PC-9 (cell line): ENCODE results near the gene ATP2B1. TPM values are rescaled to one million over a fixed set of nuclear protein-coding genes. Genes with fewer than 3 reads are reported as not detected.

ENCODE experiments used
- BruUV-seq: library from RNA; stranded (reverse); fragments of 400-500 nt; replicated peaks from 2 replicates; lab custom pipeline; 2021; lab: Mats Ljungman, UMichigan
- CTCF ChIA-PET: fragments of 300-600 bp; sonication (Branson Sonifier 250); formaldehyde crosslinking; loops from one replicate; lab custom pipeline; 2022; ENCODE audit warnings: antibody characterized with exemption; lab: Charles Lee
- POLR2A ChIA-PET: fragments of 300-600 bp; sonication (Branson Sonifier 250); formaldehyde crosslinking; loops from one replicate; lab custom pipeline; 2022; ENCODE audit warnings: antibody characterized with exemption; ENCODE audit not compliant: unreplicated experiment; lab: Charles Lee
- DNase-seq, 2 experiments: peaks; one replicate each; pipeline versions ENCODE4 v3.0.0 to v3.0.0-alpha.2; 2015 to 2022; ENCODE audit warnings: mixed read lengths in 1 of 2
- H2AFZ ChIP-seq: fragments of 200-600 bp; sonication (generic); 2 replicates; pipeline ENCODE4 v1.8.1; 2017; ENCODE audit warnings: antibody characterized with exemption
- H3F3A ChIP-seq: fragments of 200-600 bp; sonication (generic); 2 replicates; pipeline ENCODE4 v1.8.1; 2017; ENCODE audit warnings: antibody characterized with exemption, mild to moderate bottlenecking, low read depth; ENCODE audit not compliant: insufficient read depth
- H3K27ac ChIP-seq: fragments of 200-600 bp; sonication (generic); 2 replicates; pipeline ENCODE4 v1.6.1; 2016; ENCODE audit warnings: mixed run types
- H3K27me3 ChIP-seq: fragments of 200-600 bp; sonication (generic); 2 replicates; pipeline ENCODE4 v1.6.1; 2016; ENCODE audit warnings: low read depth, mixed run types; ENCODE audit not compliant: insufficient read depth
- H3K36me3 ChIP-seq: fragments of 200-600 bp; sonication (generic); 2 replicates; pipeline ENCODE4 v1.6.1; 2016; ENCODE audit warnings: low read depth, mixed run types
- H3K4me1 ChIP-seq: fragments of 200-600 bp; sonication (generic); replicated peaks from 2 replicates; pipeline ENCODE4 v1.6.1; 2016; ENCODE audit warnings: mixed run types; ENCODE audit not compliant: insufficient read depth
- H3K4me2 ChIP-seq: fragments of 200-600 bp; sonication (generic); 2 replicates; pipeline ENCODE4 v1.6.1; 2017; ENCODE audit warnings: mixed run types
- H3K4me3 ChIP-seq: fragments of 200-600 bp; sonication (generic); 2 replicates; pipeline ENCODE4 v1.6.1; 2016; ENCODE audit warnings: mixed run types
- H3K79me2 ChIP-seq: fragments of 200-600 bp; sonication (generic); 2 replicates; pipeline ENCODE4 v1.6.1; 2017; ENCODE audit warnings: low read depth, mixed run types
- H3K9me2 ChIP-seq: fragments of 200-600 bp; sonication (generic); 2 replicates; pipeline ENCODE4 v1.8.1; 2017; ENCODE audit warnings: mild to moderate bottlenecking; ENCODE audit not compliant: insufficient read depth
- H3K9me3 ChIP-seq: fragments of 200-600 bp; sonication (generic); 2 replicates; pipeline ENCODE4 v1.8.1; 2016; ENCODE audit warnings: low read depth; ENCODE audit not compliant: insufficient read depth
- H4K20me1 ChIP-seq: fragments of 200-600 bp; sonication (generic); 2 replicates; pipeline ENCODE4 v1.8.1; 2017; ENCODE audit not compliant: insufficient read depth
- EZH2 ChIP-seq: fragments of 200-600 bp; sonication (generic); IDR thresholded peaks from 2 replicates; pipeline ENCODE4 v1.8.0; 2017; ENCODE audit warnings: antibody characterized with exemption, low read depth
- intact Hi-C: fragments of 100-400 bp; cut with micrococcal nuclease; formaldehyde crosslinking; loops from one replicate; pipeline ENCODE4 v1.10.0; 2022; ENCODE audit not compliant: unreplicated experiment
- total RNA-seq: library from RNA; stranded (reverse); gene quantifications from 2 replicates; pipeline ENCODE4 v1.2.3, GENCODE V29; 2021
- TF ChIP-seq, protein P1 (sequence below): fragments of 200-600 bp; sonication (generic); conservative IDR thresholded peaks from 2 replicates; pipeline ENCODE4 v1.6.1; 2017; ENCODE audit warnings: mixed run types, antibody characterized with exemption, mild to moderate bottlenecking, moderate library complexity

Gene ATP2B1
- total RNA-seq, 1 experiment from 2014 or later = 29.4 TPM

DNA sequence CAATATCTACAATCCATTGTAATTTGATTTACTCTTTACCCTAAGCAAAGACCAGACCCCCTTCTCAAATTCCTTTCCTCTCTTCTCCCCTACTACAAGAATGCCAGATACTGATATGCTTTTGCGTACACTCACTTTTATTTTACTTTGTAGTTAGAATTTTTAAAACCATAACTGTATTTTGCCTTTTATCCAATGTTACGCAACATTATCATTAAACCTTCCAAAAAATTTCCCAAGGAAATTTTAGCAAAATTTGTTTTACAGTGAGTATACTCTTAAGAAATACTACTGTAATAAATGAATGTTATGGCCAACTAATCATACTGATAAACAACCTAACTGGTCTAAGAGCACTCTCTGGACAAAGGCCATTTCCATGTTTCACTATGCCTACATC is 22.3 kb downstream of the ATP2B1 start:
- intact Hi-C loops = no loop called here
- Histone ChIP-seq H3K9me3 (peaks cover 8% of the 10 kb centered on the region), H3K27ac (no peak overlapping the region), H2AFZ (no peak overlapping the region), H3F3A (no peaks in the 10 kb centered on the region), H3K79me2 (peaks cover 97% of the 10 kb centered on the region), H3K4me2 (no peak overlapping the region), H3K4me1 (no peaks in the 10 kb centered on the region), H3K36me3 (no peaks in the 10 kb centered on the region), H3K9me2 (no peaks in the 10 kb centered on the region), H4K20me1 (peaks cover 5% of the 10 kb centered on the region; the same call in 1 of the 2 replicates), H3K27me3 (no peaks in the 10 kb centered on the region), H3K4me3 (no peak overlapping the region)
- TF ChIP-seq, protein P1, sequence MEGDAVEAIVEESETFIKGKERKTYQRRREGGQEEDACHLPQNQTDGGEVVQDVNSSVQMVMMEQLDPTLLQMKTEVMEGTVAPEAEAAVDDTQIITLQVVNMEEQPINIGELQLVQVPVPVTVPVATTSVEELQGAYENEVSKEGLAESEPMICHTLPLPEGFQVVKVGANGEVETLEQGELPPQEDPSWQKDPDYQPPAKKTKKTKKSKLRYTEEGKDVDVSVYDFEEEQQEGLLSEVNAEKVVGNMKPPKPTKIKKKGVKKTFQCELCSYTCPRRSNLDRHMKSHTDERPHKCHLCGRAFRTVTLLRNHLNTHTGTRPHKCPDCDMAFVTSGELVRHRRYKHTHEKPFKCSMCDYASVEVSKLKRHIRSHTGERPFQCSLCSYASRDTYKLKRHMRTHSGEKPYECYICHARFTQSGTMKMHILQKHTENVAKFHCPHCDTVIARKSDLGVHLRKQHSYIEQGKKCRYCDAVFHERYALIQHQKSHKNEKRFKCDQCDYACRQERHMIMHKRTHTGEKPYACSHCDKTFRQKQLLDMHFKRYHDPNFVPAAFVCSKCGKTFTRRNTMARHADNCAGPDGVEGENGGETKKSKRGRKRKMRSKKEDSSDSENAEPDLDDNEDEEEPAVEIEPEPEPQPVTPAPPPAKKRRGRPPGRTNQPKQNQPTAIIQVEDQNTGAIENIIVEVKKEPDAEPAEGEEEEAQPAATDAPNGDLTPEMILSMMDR = no peak
- no peak for TF ChIP-seq EZH2
- no TSS peak for BruUV-seq
- CTCF ChIA-PET = no interaction called here
- POLR2A ChIA-PET = no interaction called here
- DNase-seq = no peak

DNA sequence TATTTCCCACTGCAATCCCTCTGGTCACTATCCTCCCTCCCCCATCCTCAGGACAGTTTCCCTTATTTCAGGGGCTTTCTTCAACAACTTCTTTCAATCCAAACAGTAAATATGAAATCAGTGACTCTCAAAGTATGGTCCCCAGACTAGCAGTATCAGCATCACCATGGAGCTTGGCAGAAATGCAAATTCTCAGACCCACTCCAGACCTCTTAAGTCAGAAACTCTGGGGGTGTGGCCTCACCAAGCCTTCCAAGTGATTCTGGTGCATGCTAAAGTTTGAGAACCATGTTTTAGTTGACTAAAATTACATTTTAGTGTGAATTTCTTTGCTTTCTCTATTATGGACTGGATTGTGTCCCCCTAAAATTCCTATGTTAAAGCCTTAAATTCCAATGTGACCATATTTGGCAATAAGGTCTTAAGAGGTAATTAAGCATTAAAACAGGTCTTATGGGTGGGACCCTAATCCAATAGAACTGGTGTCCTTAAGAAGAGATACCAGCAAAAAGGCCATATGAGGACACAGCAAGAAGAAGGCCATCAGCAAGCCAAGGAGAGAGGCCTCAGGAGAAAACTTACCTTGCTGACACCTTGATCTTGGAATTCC is 23.2 kb downstream of the ATP2B1 start:
- intact Hi-C loops = no loop called here
- ChIA-PET CTCF (no interaction called here), POLR2A (no interaction called here)
- Histone ChIP-seq H3F3A (no peaks in the 10 kb centered on the region), H3K36me3 (no peaks in the 10 kb centered on the region), H3K4me1 (no peaks in the 10 kb centered on the region), H3K79me2 (peaks cover 96% of the 10 kb centered on the region), H3K27ac (no peak overlapping the region), H3K4me3 (no peak overlapping the region), H3K27me3 (no peaks in the 10 kb centered on the region), H3K9me3 (peaks cover 12% of the 10 kb centered on the region), H3K4me2 (no peak overlapping the region), H3K9me2 (no peaks in the 10 kb centered on the region), H4K20me1 (no peaks in the 10 kb centered on the region), H2AFZ (no peak overlapping the region)
- no peak for DNase-seq
- BruUV-seq = no TSS peak
- TF ChIP-seq EZH2 = no peak
- TF ChIP-seq, protein P1 = no peak

DNA sequence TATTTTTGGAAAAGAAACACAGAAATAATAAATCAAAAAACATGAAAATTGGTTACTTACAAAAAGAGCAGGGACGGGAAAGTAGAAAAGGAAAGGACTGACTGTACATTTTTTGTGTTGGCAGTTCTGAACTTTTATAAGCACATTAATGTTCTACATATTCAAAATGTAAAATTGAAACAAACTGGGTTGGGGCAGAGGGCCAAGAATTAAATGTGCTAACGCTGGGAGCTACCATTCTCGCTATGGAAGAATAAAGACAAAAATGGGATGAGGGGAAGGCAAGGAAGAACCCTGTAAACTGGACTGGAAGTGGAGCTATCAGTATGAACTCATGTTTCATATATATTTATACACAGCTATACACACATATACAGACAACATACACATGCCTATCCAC is 24.5 kb downstream of the ATP2B1 start:
- H3K4me3 ChIP-seq = no peak overlapping the region
- no peaks in the 10 kb centered on the region for H4K20me1 ChIP-seq
- intact Hi-C loops = no loop called here
- TF ChIP-seq, protein P1 = no peak
- TF ChIP-seq EZH2 = no peak
- no peaks in the 10 kb centered on the region for H3K27me3 ChIP-seq
- H3K27ac ChIP-seq = no peak overlapping the region
- peaks cover 96% of the 10 kb centered on the region for H3K79me2 ChIP-seq
- BruUV-seq = no TSS peak
- H3K4me1 ChIP-seq = no peaks in the 10 kb centered on the region
- H3K9me3 ChIP-seq = peaks cover 16% of the 10 kb centered on the region
- H2AFZ ChIP-seq = no peak overlapping the region
- H3K4me2 ChIP-seq = no peak overlapping the region
- DNase-seq = no peak
- no peaks in the 10 kb centered on the region for H3K9me2 ChIP-seq
- ChIA-PET POLR2A (no interaction called here), CTCF (no interaction called here)
- H3F3A ChIP-seq = no peaks in the 10 kb centered on the region
- H3K36me3 ChIP-seq = no peaks in the 10 kb centered on the region
